H1 (cell line): Measurements from ENCODE around the gene PPP1R3F.
A peak's percentile ranks its signal among the peaks of the same experiment; 100 is the strongest.

Experiments used
- CHD2 ChIP-seq: IDR thresholded peaks from 2 replicates; pipeline ENCODE4 v1.6.1; 2012; ENCODE audit warnings: low read length, improper control_type of control experiment
- EP300 ChIP-seq, 2 experiments: IDR thresholded peaks; 1 replicate in 1 of 2; 2 replicates in 1 of 2; pipeline ENCODE4 v1.6.1; 2011 to 2012; ENCODE audit warnings: low read depth in 2 of 2, low read length in 2 of 2, mild to moderate bottlenecking in 2 of 2, borderline replicate concordance in 1 of 2, inconsistent platforms in 1 of 2, moderate library complexity in 1 of 2
- JUN ChIP-seq: IDR thresholded peaks from 2 replicates; pipeline ENCODE4 v1.6.1; 2011; ENCODE audit warnings: low read depth, mild to moderate bottlenecking, improper control_type of control experiment, low read length
- KDM5A ChIP-seq: fragments of 200-600 bp; IDR thresholded peaks from 2 replicates; pipeline ENCODE4 v1.7.1; 2012; ENCODE audit warnings: mild to moderate bottlenecking, low read length, inconsistent platforms, mixed read lengths
- MAX ChIP-seq: IDR thresholded peaks from 2 replicates; pipeline ENCODE4 v1.6.1; 2012; ENCODE audit warnings: inconsistent platforms
- PHF8 ChIP-seq: fragments of 200-600 bp; sonication (generic); conservative IDR thresholded peaks from 2 replicates; pipeline ENCODE4 v1.7.1; 2012; ENCODE audit warnings: low read depth, mild to moderate bottlenecking, inconsistent platforms, low read length, moderate library complexity
- POLR2AphosphoS5 ChIP-seq: IDR thresholded peaks from 2 replicates; pipeline ENCODE4 v1.6.1; 2011; ENCODE audit warnings: low read depth, low read length
- RAD21 ChIP-seq, 2 experiments: IDR thresholded peaks in 1 of 2; conservative IDR thresholded peaks in 1 of 2; 2 replicates each; pipeline ENCODE4 v1.6.1; 2011; ENCODE audit warnings: low read depth in 2 of 2, low read length in 2 of 2, improper control_type of control experiment in 1 of 2, inconsistent platforms in 1 of 2, mild to moderate bottlenecking in 1 of 2, moderate library complexity in 1 of 2
- SIN3A ChIP-seq, 2 experiments: IDR thresholded peaks in 1 of 2; conservative IDR thresholded peaks in 1 of 2; 2 replicates each; pipeline ENCODE4 v1.6.1; 2011 to 2012; ENCODE audit warnings: low read length in 2 of 2, improper control_type of control experiment in 1 of 2, low read depth in 1 of 2, mild to moderate bottlenecking in 1 of 2
- SUZ12 ChIP-seq: fragments of 200-600 bp; sonication (generic); IDR thresholded peaks from 2 replicates; pipeline ENCODE4 v1.6.1; 2012; ENCODE audit warnings: mild to moderate bottlenecking, inconsistent platforms, low read length, moderate library complexity, mixed read lengths
- TAF1 ChIP-seq: IDR thresholded peaks from 2 replicates; pipeline ENCODE4 v1.6.1; 2011; ENCODE audit warnings: mild to moderate bottlenecking, low read depth, low read length
- YY1 ChIP-seq: IDR thresholded peaks from 2 replicates; pipeline ENCODE4 v1.6.1; 2011; ENCODE audit warnings: low read depth, mild to moderate bottlenecking, low read length
- TF ChIP-seq, protein P1 (sequence below), 3 experiments: IDR thresholded peaks; 1 replicate in 2 of 3; 2 replicates in 1 of 3; pipeline versions ENCODE4 v1.5.1 to v1.6.1; 2011; ENCODE audit warnings: low read length in 3 of 3, mild to moderate bottlenecking in 3 of 3, inconsistent platforms in 2 of 3, low read depth in 1 of 3, moderate library complexity in 1 of 3; ENCODE audit not compliant: insufficient read depth in 1 of 3; ENCODE audit errors: control extremely low read depth in 1 of 3

GRCh38 chrX:49282647-49283011, 13.0 kb downstream of the PPP1R3F start:
- TF ChIP-seq, protein P1, sequence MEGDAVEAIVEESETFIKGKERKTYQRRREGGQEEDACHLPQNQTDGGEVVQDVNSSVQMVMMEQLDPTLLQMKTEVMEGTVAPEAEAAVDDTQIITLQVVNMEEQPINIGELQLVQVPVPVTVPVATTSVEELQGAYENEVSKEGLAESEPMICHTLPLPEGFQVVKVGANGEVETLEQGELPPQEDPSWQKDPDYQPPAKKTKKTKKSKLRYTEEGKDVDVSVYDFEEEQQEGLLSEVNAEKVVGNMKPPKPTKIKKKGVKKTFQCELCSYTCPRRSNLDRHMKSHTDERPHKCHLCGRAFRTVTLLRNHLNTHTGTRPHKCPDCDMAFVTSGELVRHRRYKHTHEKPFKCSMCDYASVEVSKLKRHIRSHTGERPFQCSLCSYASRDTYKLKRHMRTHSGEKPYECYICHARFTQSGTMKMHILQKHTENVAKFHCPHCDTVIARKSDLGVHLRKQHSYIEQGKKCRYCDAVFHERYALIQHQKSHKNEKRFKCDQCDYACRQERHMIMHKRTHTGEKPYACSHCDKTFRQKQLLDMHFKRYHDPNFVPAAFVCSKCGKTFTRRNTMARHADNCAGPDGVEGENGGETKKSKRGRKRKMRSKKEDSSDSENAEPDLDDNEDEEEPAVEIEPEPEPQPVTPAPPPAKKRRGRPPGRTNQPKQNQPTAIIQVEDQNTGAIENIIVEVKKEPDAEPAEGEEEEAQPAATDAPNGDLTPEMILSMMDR (IDR thresholded peaks at IDR 0.05; ENCODE audit: control extremely low read depth in 1 of 3, insufficient read depth in 1 of 3, low read depth in 1 of 3, low read length in 3 of 3), result peak in 2 of 3 experiments; percentile 17 to 34; a peak in 2 of 4 replicates
- TF ChIP-seq SUZ12 (no peak), SIN3A (conservative IDR thresholded peaks at IDR 0.05 in 1 of 2, IDR thresholded peaks at IDR 0.05 in 1 of 2; ENCODE audit: low read depth in 1 of 2, low read length in 2 of 2) (no peak), POLR2AphosphoS5 (no peak), TAF1 (no peak), YY1 (no peak), CHD2 (no peak), JUN (no peak), KDM5A (no peak), PHF8 (no peak), RAD21 (IDR thresholded peaks at IDR 0.05 in 1 of 2, conservative IDR thresholded peaks at IDR 0.05 in 1 of 2; ENCODE audit: low read depth in 2 of 2, low read length in 2 of 2) (peak in 1 of 2 experiments; percentile 43; a peak in 2 of 4 replicates), MAX (no peak), EP300 (IDR thresholded peaks at IDR 0.05; ENCODE audit: borderline replicate concordance in 1 of 2, low read depth in 2 of 2, low read length in 2 of 2) (no peak)
